ENCODE results near the gene PGAP1. TPM values are rescaled to one million over a fixed set of nuclear protein-coding genes. Genes with fewer than 3 reads are reported as not detected.
"Not testable (repeated sequence)": the region's sequence is repeated elsewhere in the genome, so short reads cannot be mapped to it uniquely, and the experiment has no call there.

The PGAP1 gene
- total and polyA plus RNA-seq, 8 donors, result 2.3 to 11.9 (median 7.3) TPM

DNA sequence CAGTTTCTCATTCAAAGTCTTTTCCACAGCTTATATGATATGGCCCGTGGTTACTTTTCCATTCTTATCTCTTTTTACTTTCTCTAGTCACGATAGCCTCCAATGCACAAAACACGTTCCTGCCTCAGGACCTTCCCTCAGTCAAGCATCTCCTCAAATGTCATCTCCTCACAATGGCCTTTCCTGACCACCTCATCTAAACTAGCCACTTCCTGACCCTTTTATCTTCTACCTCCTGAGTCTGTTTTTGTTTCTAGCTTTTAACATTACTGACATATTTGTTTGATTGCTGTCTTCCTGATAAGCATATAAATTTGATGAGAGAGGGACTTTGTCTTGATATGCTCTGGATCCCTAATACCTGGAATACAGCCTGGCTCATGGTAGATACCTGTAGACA is 7.6 kb downstream of the PGAP1 start:
- Histone ChIP-seq H3K4me1 (peaks cover 0 to 8% (median under 1%) of the 10 kb centered on the region in 3 donors), H3K27me3 (no peaks in the 10 kb centered on the region), H3K4me3 (no peak overlapping the region), H3K27ac (no peak overlapping the region), H3K9me3 (no peaks in the 10 kb centered on the region), H3K36me3 (peaks cover 0 to 4% (median 0%) of the 10 kb centered on the region in 3 donors)
- 79 to 83% methylated on average over 3 of the region's 3 CpGs for WGBS, 2 donors
- intact Hi-C loops (cut with DNase I), result no loop called here
- DNase-seq (no peak), FAIRE-seq (no peak), ATAC-seq (no peak)
- TF ChIP-seq, protein P1, sequence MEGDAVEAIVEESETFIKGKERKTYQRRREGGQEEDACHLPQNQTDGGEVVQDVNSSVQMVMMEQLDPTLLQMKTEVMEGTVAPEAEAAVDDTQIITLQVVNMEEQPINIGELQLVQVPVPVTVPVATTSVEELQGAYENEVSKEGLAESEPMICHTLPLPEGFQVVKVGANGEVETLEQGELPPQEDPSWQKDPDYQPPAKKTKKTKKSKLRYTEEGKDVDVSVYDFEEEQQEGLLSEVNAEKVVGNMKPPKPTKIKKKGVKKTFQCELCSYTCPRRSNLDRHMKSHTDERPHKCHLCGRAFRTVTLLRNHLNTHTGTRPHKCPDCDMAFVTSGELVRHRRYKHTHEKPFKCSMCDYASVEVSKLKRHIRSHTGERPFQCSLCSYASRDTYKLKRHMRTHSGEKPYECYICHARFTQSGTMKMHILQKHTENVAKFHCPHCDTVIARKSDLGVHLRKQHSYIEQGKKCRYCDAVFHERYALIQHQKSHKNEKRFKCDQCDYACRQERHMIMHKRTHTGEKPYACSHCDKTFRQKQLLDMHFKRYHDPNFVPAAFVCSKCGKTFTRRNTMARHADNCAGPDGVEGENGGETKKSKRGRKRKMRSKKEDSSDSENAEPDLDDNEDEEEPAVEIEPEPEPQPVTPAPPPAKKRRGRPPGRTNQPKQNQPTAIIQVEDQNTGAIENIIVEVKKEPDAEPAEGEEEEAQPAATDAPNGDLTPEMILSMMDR (IDR thresholded peaks at IDR 0.05), result no peak

DNA sequence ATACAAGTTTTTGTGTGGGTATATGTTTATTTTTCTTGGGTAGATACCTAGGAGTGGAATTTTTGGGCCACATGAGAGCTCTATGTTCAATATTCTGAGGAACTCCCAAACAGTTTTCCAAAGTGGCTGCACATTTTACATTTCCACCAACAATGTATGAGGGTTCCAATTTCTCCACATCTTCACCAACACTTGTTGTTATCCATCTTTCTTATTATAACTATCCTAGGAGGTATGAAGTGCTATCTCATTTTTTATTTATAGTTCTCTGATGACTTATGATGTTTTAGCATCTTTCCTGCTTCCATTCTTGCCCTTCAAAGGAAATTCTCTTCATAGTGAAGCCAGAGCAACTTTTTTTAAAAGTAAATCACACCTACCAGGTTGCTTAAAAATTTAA is 8.7 kb downstream of the PGAP1 start:
- intact Hi-C loops (cut with DNase I), result no loop called here
- FAIRE-seq, result no peak
- ATAC-seq, result no peak
- peaks cover 0 to 5% (median 0%) of the 10 kb centered on the region in 3 donors for H3K4me1 ChIP-seq
- H3K9me3 ChIP-seq, result no peaks in the 10 kb centered on the region
- DNase-seq, result no peak
- no peaks in the 10 kb centered on the region for H3K27me3 ChIP-seq
- H3K4me3 ChIP-seq, result no peak overlapping the region
- H3K36me3 ChIP-seq, result peaks cover 0 to 4% (median 0%) of the 10 kb centered on the region in 3 donors
- TF ChIP-seq, protein P1 (IDR thresholded peaks at IDR 0.05), result no peak
- no peak overlapping the region for H3K27ac ChIP-seq

DNA sequence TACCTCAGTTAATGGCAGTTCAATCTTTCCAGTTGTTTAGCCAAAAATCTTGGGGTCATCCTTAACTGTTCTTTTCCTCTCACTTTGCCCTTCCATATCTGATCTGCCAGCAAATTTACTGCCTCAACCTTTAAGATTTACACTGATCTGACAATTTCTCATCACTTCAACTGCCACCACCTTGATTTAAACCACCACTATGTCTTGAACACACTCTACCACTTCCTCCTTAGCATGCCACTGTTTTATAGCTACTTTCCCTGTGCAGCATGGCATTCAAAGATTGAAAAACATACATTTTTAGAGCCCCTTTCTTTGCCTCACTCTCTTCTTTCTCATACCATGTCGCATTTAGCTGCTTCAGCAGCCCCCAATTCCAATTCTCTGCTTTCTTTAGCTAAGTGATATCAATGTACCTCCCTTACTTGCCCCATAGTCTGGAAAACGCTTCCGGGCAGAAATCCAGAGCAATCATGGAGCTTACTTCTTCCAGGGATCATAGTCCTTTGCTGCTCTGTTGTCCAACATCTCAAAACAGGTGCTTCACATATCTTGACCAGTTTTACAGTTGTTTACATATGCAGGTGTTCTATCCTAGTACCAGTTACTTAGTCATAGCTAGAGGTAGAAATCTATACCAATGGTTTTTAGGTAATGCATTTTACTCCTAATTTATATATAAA is 10.9 kb downstream of the PGAP1 start:
- peaks cover 0 to 4% (median 0%) of the 10 kb centered on the region in 3 donors for H3K36me3 ChIP-seq
- H3K27me3 ChIP-seq, result no peaks in the 10 kb centered on the region
- 92% methylated on average over 3 of the region's 3 CpGs for WGBS, 2 donors
- no peak overlapping the region for H3K27ac ChIP-seq
- ATAC-seq, result no peak
- DNase-seq, result no peak
- intact Hi-C loops (cut with DNase I), result no loop called here
- H3K9me3 ChIP-seq, result no peaks in the 10 kb centered on the region
- no peak for FAIRE-seq
- TF ChIP-seq, protein P1 (IDR thresholded peaks at IDR 0.05), result no peak
- no peaks in the 10 kb centered on the region for H3K4me1 ChIP-seq
- H3K4me3 ChIP-seq, result no peak overlapping the region

DNA sequence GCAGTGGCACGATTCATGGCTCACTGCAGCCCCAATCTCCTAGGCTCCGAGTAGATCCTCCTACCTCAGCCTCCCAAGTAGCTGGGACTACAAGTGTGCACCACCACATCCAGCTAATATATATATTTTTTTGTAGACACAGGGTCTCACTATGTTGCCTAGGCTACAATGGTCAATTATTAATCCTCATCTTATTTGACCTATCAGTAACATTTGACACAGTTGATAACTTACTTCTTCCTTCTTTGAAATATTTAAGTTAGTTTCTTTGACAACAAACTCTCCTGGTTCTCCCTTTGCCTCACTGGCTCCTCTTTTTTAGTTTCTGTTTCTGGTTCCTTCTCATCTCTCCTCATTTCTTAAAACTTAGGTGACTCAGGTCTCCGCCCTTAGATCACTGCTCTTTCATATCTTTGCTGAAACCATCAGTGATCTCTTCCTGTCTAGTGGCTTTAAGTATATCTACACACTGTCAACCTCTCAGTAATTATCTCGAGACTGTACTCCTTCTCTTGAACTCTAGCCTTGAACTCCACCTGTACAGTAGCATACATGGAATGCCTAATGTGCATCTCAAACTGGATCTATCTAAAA is 11.5 kb downstream of the PGAP1 start:
- TF ChIP-seq, protein P1 (IDR thresholded peaks at IDR 0.05), result no peak
- no peaks in the 10 kb centered on the region for H3K4me1 ChIP-seq
- no peaks in the 10 kb centered on the region for H3K9me3 ChIP-seq
- ATAC-seq (no peak), FAIRE-seq (no peak), DNase-seq (no peak)
- 84 to 90% methylated on average over 4 of the region's 4 CpGs for WGBS, 2 donors
- no peaks in the 10 kb centered on the region for H3K27me3 ChIP-seq
- no peak overlapping the region for H3K4me3 ChIP-seq
- intact Hi-C loops (cut with DNase I), result no loop called here
- H3K27ac ChIP-seq, result no peak overlapping the region
- peaks cover 0 to 4% (median 0%) of the 10 kb centered on the region in 3 donors for H3K36me3 ChIP-seq

DNA sequence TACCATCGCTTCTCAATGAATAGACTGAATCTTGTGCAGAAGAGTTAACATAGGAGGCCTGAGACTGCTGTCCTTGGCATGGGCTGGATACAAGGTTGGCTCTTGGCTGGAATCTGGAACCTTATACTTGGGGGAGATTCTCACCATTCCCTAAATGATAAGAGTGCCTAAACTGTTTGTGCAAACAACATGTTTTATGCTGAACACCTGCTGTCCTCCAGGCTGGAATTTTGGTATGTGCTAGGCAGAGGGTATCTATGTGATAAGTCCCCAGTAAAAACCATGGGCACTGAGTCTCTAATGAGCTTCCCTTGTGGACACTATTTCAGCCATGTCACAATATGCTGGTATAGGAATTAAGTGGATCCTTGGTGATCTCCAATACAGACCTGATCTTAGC is 12.8 kb downstream of the PGAP1 start:
- Histone ChIP-seq H3K4me1 (no peaks in the 10 kb centered on the region), H3K27ac (no peak overlapping the region), H3K4me3 (no peak overlapping the region), H3K36me3 (peaks cover 0 to 4% (median 0%) of the 10 kb centered on the region in 3 donors), H3K27me3 (no peaks in the 10 kb centered on the region), H3K9me3 (no peaks in the 10 kb centered on the region)
- ATAC-seq (no peak), FAIRE-seq (no peak), DNase-seq (no peak)
- WGBS, 2 donors, result 95 to 100% methylated on average over 1 of the region's 1 CpG
- TF ChIP-seq, protein P1 (IDR thresholded peaks at IDR 0.05), result no peak
- intact Hi-C loops (cut with DNase I), result no loop called here

DNA sequence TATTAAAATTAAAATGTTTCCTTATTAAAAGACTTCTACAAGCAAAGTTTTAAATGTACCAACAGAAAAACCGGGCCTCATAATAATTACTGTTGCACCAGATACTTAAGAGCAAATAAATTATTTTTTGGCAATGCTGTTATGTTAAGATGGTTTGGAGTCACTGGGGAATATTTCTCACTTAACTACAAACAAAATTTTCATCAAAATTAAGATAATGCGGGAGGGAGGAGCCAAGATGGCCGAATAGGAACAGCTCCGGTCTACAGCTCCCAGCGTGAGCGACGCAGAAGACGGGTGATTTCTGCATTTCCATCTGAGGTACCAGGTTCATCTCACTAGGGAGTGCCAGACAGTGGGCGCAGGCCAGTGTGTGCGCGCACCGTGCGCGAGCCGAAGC is 21.1 kb downstream of the PGAP1 start:
- H3K36me3 ChIP-seq; FAIRE-seq; ATAC-seq; H3K27me3 ChIP-seq; H3K9me3 ChIP-seq; intact Hi-C loops (cut with DNase I); DNase-seq; H3K4me1 ChIP-seq; H3K4me3 ChIP-seq; H3K27ac ChIP-seq: not testable (repeated sequence)
- 81 to 86% methylated on average over 7 to 8 of the region's 15 CpGs for WGBS, 2 donors
